ENCODE results near the gene TCF7L1. TPM values are rescaled to one million over a fixed set of nuclear protein-coding genes. Genes with fewer than 3 reads are reported as not detected.

TCF7L1 gene
- total RNA-seq, 4 donors from 2014 or later = 0.29 to 4.0 (median 1.3) TPM

DNA sequence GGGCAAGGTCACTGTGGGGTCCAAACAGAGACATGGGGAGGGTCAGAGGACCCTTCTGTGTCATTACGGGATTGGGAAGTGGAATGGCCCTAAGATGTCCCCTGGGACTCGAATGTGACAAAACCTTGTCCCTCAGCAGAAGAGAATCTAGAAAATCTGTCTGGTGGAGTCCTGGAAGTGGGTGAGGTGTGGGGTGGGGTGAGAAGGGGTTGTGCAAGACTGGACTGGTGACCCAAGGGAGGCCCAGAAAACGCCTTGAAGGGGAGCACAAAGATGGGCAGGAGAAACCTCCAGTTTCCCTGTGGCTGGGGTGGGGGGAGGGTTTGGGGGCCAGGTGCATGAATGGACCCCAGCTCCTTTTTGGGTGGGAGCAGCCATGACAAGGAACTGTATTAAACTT lies 79.6 kb downstream of the TCF7L1 start:
- no peaks in the 10 kb centered on the region for H3K36me3 ChIP-seq
- 54 to 82% methylated on average over 2 to 3 of the region's 3 CpGs for WGBS, 2 donors
- H3K9me3 ChIP-seq = no peaks in the 10 kb centered on the region
- H3K27me3 ChIP-seq = no peaks in the 10 kb centered on the region
- no peak overlapping the region for H3K4me3 ChIP-seq
- peaks cover 0 to 33% (median 6%) of the 10 kb centered on the region in 3 donors for H3K4me1 ChIP-seq
- no peak for DNase-seq
- TF ChIP-seq, protein P1, sequence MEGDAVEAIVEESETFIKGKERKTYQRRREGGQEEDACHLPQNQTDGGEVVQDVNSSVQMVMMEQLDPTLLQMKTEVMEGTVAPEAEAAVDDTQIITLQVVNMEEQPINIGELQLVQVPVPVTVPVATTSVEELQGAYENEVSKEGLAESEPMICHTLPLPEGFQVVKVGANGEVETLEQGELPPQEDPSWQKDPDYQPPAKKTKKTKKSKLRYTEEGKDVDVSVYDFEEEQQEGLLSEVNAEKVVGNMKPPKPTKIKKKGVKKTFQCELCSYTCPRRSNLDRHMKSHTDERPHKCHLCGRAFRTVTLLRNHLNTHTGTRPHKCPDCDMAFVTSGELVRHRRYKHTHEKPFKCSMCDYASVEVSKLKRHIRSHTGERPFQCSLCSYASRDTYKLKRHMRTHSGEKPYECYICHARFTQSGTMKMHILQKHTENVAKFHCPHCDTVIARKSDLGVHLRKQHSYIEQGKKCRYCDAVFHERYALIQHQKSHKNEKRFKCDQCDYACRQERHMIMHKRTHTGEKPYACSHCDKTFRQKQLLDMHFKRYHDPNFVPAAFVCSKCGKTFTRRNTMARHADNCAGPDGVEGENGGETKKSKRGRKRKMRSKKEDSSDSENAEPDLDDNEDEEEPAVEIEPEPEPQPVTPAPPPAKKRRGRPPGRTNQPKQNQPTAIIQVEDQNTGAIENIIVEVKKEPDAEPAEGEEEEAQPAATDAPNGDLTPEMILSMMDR (IDR thresholded peaks at IDR 0.05) = no peak
- TF ChIP-seq POLR2A (IDR thresholded peaks at IDR 0.05) = no peak
- no peak overlapping the region for H3K27ac ChIP-seq
- intact Hi-C loops (cut with DNase I) = no loop called here

DNA sequence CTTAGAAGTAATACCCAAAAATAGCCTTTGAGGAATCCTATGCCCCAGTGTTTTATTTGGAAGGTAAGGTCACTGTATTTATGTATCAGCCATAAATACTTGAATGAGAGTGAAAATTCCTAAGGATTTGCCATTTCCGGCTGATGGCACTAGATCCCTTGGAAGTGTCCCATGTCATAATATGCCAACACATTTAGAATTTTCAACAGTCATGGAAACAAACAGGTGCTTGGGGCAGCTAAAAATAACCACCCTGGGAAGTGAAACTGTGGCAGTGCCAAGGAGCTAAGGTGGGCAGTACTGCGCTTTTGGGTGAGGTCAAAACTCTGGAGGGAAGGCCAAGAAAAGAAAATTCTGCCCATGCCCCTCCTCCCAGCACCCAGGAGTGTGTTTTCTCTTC lies 80.2 kb downstream of the TCF7L1 start:
- H3K27me3 ChIP-seq = no peaks in the 10 kb centered on the region
- peak overlapping the region in 1 of 4 donors; percentile 9 for H3K27ac ChIP-seq
- peaks cover 0 to 33% (median 6%) of the 10 kb centered on the region in 3 donors for H3K4me1 ChIP-seq
- H3K4me3 ChIP-seq = no peak overlapping the region
- no peaks in the 10 kb centered on the region for H3K36me3 ChIP-seq
- 68 to 72% methylated on average over 2 of the region's 2 CpGs for WGBS, 2 donors
- TF ChIP-seq, protein P1 (IDR thresholded peaks at IDR 0.05) = no peak
- no peak for TF ChIP-seq POLR2A (IDR thresholded peaks at IDR 0.05)
- intact Hi-C loops (cut with DNase I) = no loop called here
- DNase-seq = no peak
- H3K9me3 ChIP-seq = no peaks in the 10 kb centered on the region

DNA sequence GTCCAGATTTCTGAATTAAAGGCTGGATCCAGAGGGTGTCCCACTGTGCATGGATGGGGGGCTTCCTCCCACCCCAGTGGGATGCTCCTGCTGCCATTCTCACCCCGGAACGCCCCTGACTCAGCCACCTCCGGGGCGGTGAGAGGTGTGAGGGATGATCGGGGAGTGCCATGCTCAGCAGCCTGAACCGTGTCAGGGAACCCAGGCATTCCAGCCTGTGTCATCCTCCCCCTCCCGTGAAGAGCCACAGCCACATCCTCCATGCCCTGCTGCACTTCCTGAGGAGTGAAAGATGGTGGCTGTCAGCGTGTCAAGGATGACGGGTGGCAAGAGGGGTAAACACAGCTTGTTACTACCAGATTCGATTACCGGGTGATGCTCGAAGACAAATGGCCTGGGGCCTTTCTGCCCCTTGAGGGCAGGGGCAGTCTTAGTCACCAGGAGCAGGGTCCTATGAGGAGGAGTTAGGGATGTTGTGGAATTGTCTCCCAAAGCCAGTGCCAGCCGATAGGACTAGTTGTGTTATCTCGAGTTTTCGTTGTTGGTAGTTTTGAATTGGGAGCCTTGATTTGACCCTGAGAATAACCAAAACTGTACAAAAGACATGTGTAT lies 80.8 kb downstream of the TCF7L1 start:
- no peak for DNase-seq
- no peaks in the 10 kb centered on the region for H3K36me3 ChIP-seq
- TF ChIP-seq POLR2A (IDR thresholded peaks at IDR 0.05) = no peak
- TF ChIP-seq, protein P1 (IDR thresholded peaks at IDR 0.05) = no peak
- no peaks in the 10 kb centered on the region for H3K9me3 ChIP-seq
- H3K27me3 ChIP-seq = no peaks in the 10 kb centered on the region
- 63 to 82% methylated on average over 12 to 15 of the region's 15 CpGs for WGBS, 2 donors
- H3K27ac ChIP-seq = peak overlapping the region in 1 of 4 donors; percentile 9
- intact Hi-C loops (cut with DNase I) = no loop called here
- peaks cover 0 to 33% (median 6%) of the 10 kb centered on the region in 3 donors for H3K4me1 ChIP-seq
- no peak overlapping the region for H3K4me3 ChIP-seq

DNA sequence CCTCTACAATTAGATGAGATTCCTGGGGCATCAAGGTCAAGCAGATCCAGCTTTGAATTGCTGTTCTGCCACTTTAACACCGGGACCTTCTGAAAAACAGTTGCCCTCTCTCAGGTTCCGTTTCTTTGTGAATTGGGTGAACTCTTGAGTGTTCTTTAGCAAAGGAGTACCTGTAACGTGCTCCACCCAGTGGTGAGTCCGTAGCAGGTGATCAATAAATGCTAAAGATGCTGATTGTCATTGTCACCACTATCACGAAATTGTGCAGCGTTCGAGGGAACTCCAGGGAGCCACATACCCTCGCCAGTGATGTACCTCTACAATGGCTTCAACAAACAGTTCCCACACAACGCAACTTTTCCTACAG lies 81.9 kb downstream of the TCF7L1 start:
- no peaks in the 10 kb centered on the region for H3K36me3 ChIP-seq
- no peaks in the 10 kb centered on the region for H3K27me3 ChIP-seq
- no peak overlapping the region for H3K4me3 ChIP-seq
- H3K9me3 ChIP-seq = no peaks in the 10 kb centered on the region
- no peak for DNase-seq
- H3K4me1 ChIP-seq = peaks cover 0 to 33% (median 6%) of the 10 kb centered on the region in 3 donors
- WGBS, 2 donors = 60 to 73% methylated on average over 5 to 6 of the region's 9 CpGs
- intact Hi-C loops (cut with DNase I) = no loop called here
- TF ChIP-seq, protein P1 (IDR thresholded peaks at IDR 0.05) = no peak
- no peak for TF ChIP-seq POLR2A (IDR thresholded peaks at IDR 0.05)
- peak overlapping the region in 3 of 4 donors; percentile 23 to 67 (median 60) for H3K27ac ChIP-seq

DNA sequence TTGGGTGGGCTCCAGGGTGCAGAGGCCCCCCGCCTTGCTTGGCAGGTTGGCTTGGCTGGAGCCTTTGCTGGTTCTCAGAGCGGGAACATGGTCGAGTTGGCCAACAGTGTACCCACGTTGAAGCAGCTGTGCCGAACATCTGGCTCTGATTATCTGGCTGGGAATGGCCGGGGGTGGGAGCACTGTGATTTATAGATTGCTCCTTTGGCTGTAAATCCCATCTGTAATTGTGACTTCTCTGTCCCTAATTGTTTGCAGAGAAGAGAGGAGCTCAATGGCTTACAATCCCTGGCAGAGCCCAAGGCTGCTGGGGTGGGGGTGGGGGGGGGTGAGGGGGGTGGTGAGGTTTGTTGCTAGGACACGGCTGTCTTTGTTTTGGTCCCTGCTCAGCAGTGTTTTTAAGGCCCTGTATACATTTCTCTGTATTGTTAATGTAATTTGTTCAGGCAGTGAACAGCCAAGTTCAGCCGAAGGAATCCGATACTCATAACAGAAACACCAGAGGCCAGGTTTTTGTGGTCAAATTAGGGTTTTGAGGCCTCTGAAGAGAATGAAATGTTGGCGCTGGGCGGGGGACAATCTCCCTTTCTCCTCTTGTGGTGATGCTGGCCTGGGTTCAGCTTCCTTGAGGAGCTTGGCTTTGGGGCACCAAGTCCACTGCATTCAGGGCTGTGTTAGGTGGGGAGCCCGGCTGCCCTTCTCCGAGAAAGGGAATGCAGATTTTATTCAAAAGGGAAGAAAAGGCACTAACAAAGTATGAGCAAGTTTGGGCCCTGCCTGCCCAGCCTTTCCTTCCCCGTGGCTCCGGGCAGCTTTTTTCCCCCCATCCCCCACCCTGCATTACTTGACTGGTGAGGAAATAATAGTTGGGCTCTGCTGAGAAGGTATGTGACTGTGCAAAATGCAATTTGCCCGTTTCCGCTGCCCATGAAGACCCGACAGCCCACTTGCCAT lies 82.5 kb downstream of the TCF7L1 start:
- peak overlapping the region in 3 of 4 donors; percentile 23 to 67 (median 60) for H3K27ac ChIP-seq
- no peaks in the 10 kb centered on the region for H3K36me3 ChIP-seq
- no peaks in the 10 kb centered on the region for H3K9me3 ChIP-seq
- H3K4me1 ChIP-seq = peaks cover 0 to 33% (median 6%) of the 10 kb centered on the region in 3 donors
- DNase-seq = no peak
- H3K4me3 ChIP-seq = peak overlapping the region in 1 of 4 donors; percentile 16
- 47 to 52% methylated on average over 16 to 18 of the region's 18 CpGs for WGBS, 2 donors
- intact Hi-C loops (cut with DNase I) = no loop called here
- TF ChIP-seq, protein P1 (IDR thresholded peaks at IDR 0.05) = no peak
- TF ChIP-seq POLR2A (IDR thresholded peaks at IDR 0.05) = no peak
- no peaks in the 10 kb centered on the region for H3K27me3 ChIP-seq

Data from esophagus squamous epithelium (tissue), 5 donors.